Fibroblast of villous mesenchyme (primary cell): Measurements from ENCODE around the gene HOXB6. TPM values are rescaled to one million over a fixed set of nuclear protein-coding genes. Genes with fewer than 3 reads are reported as not detected.

Experiments
- DNase-seq: peaks from one replicate; pipeline ENCODE4 v3.0.0-alpha.2; 2010; ENCODE audit warnings: low read depth
- H3K4me3 ChIP-seq: 2 replicates; pipeline ENCODE4 v1.5.1; 2011; ENCODE audit warnings: low read depth, mild to moderate bottlenecking, low read length
- CTCF ChIP-seq: IDR thresholded peaks from 2 replicates; pipeline ENCODE4 v1.5.1; 2012; ENCODE audit warnings: low read depth, mild to moderate bottlenecking, low read length; ENCODE audit not compliant: insufficient read depth
- total RNA-seq: library from RNA; depleted of rRNA; stranded (reverse); fragments of >200 nt; gene quantifications from 2 replicates; pipeline ENCODE4 v1.2.3, GENCODE V29; 2012

HOXB6 gene
- total RNA-seq, 1 donor = 1.3 TPM

- TF ChIP-seq CTCF = no peak
- no peak overlapping the region for H3K4me3 ChIP-seq
- DNase-seq = no peak
Measured at GRCh38 chr17:48599354-48599753, 5.4 kb downstream of the HOXB6 start.

- no peak for TF ChIP-seq CTCF
- no peak for DNase-seq
- no peak overlapping the region for H3K4me3 ChIP-seq
Measured at GRCh38 chr17:48598736-48599135, 6.0 kb downstream of the HOXB6 start.

GRCh38 chr17:48597778-48598631 is 6.8 kb downstream of the HOXB6 start:
- peak overlapping the region; percentile 56 for H3K4me3 ChIP-seq
- DNase-seq = peak; percentile 48
- TF ChIP-seq CTCF = no peak

- peak overlapping the region; percentile 56 for H3K4me3 ChIP-seq
- DNase-seq = no peak
- no peak for TF ChIP-seq CTCF
Measured at GRCh38 chr17:48597528-48597777, 7.3 kb downstream of the HOXB6 start.

GRCh38 chr17:48596735-48597527 is 7.9 kb downstream of the HOXB6 start:
- H3K4me3 ChIP-seq = peak overlapping the region; percentile 56
- DNase-seq = no peak
- no peak for TF ChIP-seq CTCF

GRCh38 chr17:48596000-48596734 is 8.6 kb downstream of the HOXB6 start:
- no peak for TF ChIP-seq CTCF
- DNase-seq = no peak
- H3K4me3 ChIP-seq = no peak overlapping the region
